A673 (cell line): ENCODE measurements around the gene NEK6. TPM values are rescaled to one million over a fixed set of nuclear protein-coding genes. Genes with fewer than 3 reads are reported as not detected.

Source experiments
- BruUV-seq: library from RNA; stranded (reverse); fragments of 400-500 nt; replicated peaks from 2 replicates; lab custom pipeline; 2021; lab: Mats Ljungman, UMichigan
- CTCF ChIA-PET: fragments of 300-600 bp; sonication (Branson Sonifier 250); formaldehyde crosslinking; loops from one replicate; lab custom pipeline; 2022; ENCODE audit warnings: antibody characterized with exemption; lab: Charles Lee
- POLR2A ChIA-PET: fragments of 300-600 bp; sonication (Branson Sonifier 250); formaldehyde crosslinking; loops from one replicate; lab custom pipeline; 2022; ENCODE audit warnings: antibody characterized with exemption; ENCODE audit not compliant: low non-redundant PET; lab: Charles Lee
- DNase-seq: peaks from one replicate; pipeline ENCODE4 v3.0.0-alpha.2; 2015; ENCODE audit warnings: low spot score
- H3K27ac ChIP-seq: fragments of 200-600 bp; sonication (generic); 2 replicates; pipeline ENCODE4 v1.5.1; 2016; ENCODE audit warnings: mixed run types, low read depth, mild to moderate bottlenecking, mixed read lengths, antibody characterized with exemption, low read length; ENCODE audit not compliant: poor library complexity, severe bottlenecking
- H3K27me3 ChIP-seq: fragments of 200-600 bp; sonication (generic); replicated peaks from 2 replicates; pipeline ENCODE4 v1.6.1; 2017; ENCODE audit warnings: mixed run types, low read depth, mild to moderate bottlenecking, mixed read lengths, antibody characterized with exemption, low read length; ENCODE audit not compliant: insufficient read depth, poor library complexity
- H3K36me3 ChIP-seq: fragments of 200-600 bp; sonication (generic); 2 replicates; pipeline ENCODE4 v1.6.1; 2016; ENCODE audit warnings: mixed run types, mild to moderate bottlenecking, mixed read lengths, antibody characterized with exemption, low read length; ENCODE audit not compliant: insufficient read depth, poor library complexity, severe bottlenecking
- H3K4me1 ChIP-seq: fragments of 200-600 bp; sonication (generic); 2 replicates; pipeline ENCODE4 v1.6.1; 2017; ENCODE audit warnings: mixed run types, mild to moderate bottlenecking, mixed read lengths, antibody characterized with exemption, low read length; ENCODE audit not compliant: insufficient read depth, poor library complexity, severe bottlenecking
- H3K4me3 ChIP-seq: fragments of 200-600 bp; sonication (generic); 2 replicates; pipeline ENCODE4 v1.5.1; 2016; ENCODE audit warnings: low read depth, mixed run types, mild to moderate bottlenecking, mixed read lengths, low read length; ENCODE audit not compliant: poor library complexity, severe bottlenecking
- H3K9me3 ChIP-seq: fragments of 200-600 bp; sonication (generic); 2 replicates; pipeline ENCODE4 v1.6.1; 2016; ENCODE audit warnings: mixed run types, low read depth, mild to moderate bottlenecking, mixed read lengths, antibody characterized with exemption, low read length; ENCODE audit not compliant: poor library complexity, severe bottlenecking
- CTCF ChIP-seq: fragments of 300-800, 200-600 bp; sonication (generic); conservative IDR thresholded peaks from 2 replicates; pipeline ENCODE4 v1.5.1; 2017; ENCODE audit warnings: low read depth, mild to moderate bottlenecking, antibody characterized with exemption, low read length, moderate library complexity, mixed read lengths
- EZH2 ChIP-seq: fragments of 200-600 bp; sonication (generic); IDR thresholded peaks from 2 replicates; pipeline ENCODE4 v1.6.1; 2017; ENCODE audit warnings: borderline replicate concordance, low read depth, mild to moderate bottlenecking, mixed read lengths, antibody characterized with exemption, low read length; ENCODE audit not compliant: poor library complexity, severe bottlenecking
- intact Hi-C: fragments of 100-400 bp; cut with micrococcal nuclease; formaldehyde crosslinking; loops from one replicate; pipeline ENCODE4 v1.10.0; 2022; ENCODE audit not compliant: unreplicated experiment
- total RNA-seq: library from RNA; stranded (reverse); gene quantifications from 2 replicates; pipeline ENCODE4 v1.2.3, GENCODE V29; 2021

NEK6 gene
- total RNA-seq, 1 experiment from 2014 or later: 23.3 TPM

GRCh38 chr9:124345063-124345462, 87.3 kb downstream of the NEK6 start:
- Histone ChIP-seq H3K27ac (no peak overlapping the region), H3K4me1 (peaks cover 13% of the 10 kb centered on the region), H3K4me3 (no peak overlapping the region), H3K9me3 (no peaks in the 10 kb centered on the region), H3K36me3 (peaks cover 26% of the 10 kb centered on the region), H3K27me3 (no peaks in the 10 kb centered on the region)
- intact Hi-C loops: no loop called here
- POLR2A ChIA-PET: no interaction called here
- CTCF ChIA-PET: no interaction called here
- TF ChIP-seq CTCF (no peak), EZH2 (no peak)
- DNase-seq: no peak
- BruUV-seq: no TSS peak

GRCh38 chr9:124345751-124346281, 88.1 kb downstream of the NEK6 start:
- H3K4me1 ChIP-seq: peaks cover 13% of the 10 kb centered on the region
- ChIA-PET CTCF (no interaction called here), POLR2A (no interaction called here)
- H3K27ac ChIP-seq: no peak overlapping the region
- peaks cover 34% of the 10 kb centered on the region for H3K36me3 ChIP-seq
- no peaks in the 10 kb centered on the region for H3K27me3 ChIP-seq
- H3K9me3 ChIP-seq: no peaks in the 10 kb centered on the region
- no TSS peak for BruUV-seq
- DNase-seq: no peak
- H3K4me3 ChIP-seq: no peak overlapping the region
- TF ChIP-seq CTCF: no peak
- no peak for TF ChIP-seq EZH2
- intact Hi-C loops: no loop called here

- TF ChIP-seq EZH2 (no peak), CTCF (no peak)
- peaks cover 41% of the 10 kb centered on the region for H3K36me3 ChIP-seq
- no peaks in the 10 kb centered on the region for H3K9me3 ChIP-seq
- no peak for DNase-seq
- no TSS peak for BruUV-seq
- ChIA-PET POLR2A (no interaction called here), CTCF (no interaction called here)
- no peak overlapping the region for H3K4me3 ChIP-seq
- H3K27ac ChIP-seq: no peak overlapping the region
- no peaks in the 10 kb centered on the region for H3K27me3 ChIP-seq
- peaks cover 13% of the 10 kb centered on the region for H3K4me1 ChIP-seq
- intact Hi-C loops: no loop called here
Measured at GRCh38 chr9:124346347-124347163, 88.8 kb downstream of the NEK6 start.
